A172 (cell line): ENCODE data around the gene C1QL4. TPM values are rescaled to one million over a fixed set of nuclear protein-coding genes. Genes with fewer than 3 reads are reported as not detected.

ENCODE experiments used
- total RNA-seq: library from RNA; depleted of rRNA; stranded (reverse); fragments of >200 nt; shearing (Covaris generic); gene quantifications from 2 replicates; pipeline ENCODE4 v1.2.3, GENCODE V29; 2014; rRNA removed

Gene C1QL4
- total RNA-seq, 1 experiment from 2014 or later: 2.3 TPM

Other genes with a start within 250 kb of the C1QL4 start
- not detected in 2 replicates for gene DHH, start 242.4 kb downstream of the C1QL4 start, total RNA-seq
- gene LMBR1L, start 226.3 kb downstream of the C1QL4 start, total RNA-seq: 16.4 and 21.4 TPM in 2 replicates
- gene TUBA1B, start 205.8 kb downstream of the C1QL4 start, total RNA-seq: 2,613 and 2,957 TPM in 2 replicates
- 884 and 1,296 TPM in 2 replicates for gene TUBA1A, start 148.1 kb downstream of the C1QL4 start, total RNA-seq
- 1,111 and 1,563 TPM in 2 replicates for gene TUBA1C, start 72.1 kb downstream of the C1QL4 start, total RNA-seq
- 4.6 and 6.9 TPM in 2 replicates for gene PRPH, start 42.0 kb downstream of the C1QL4 start, total RNA-seq
- gene TROAP, start 13.9 kb downstream of the C1QL4 start, total RNA-seq: 38.2 and 45.4 TPM in 2 replicates
- gene DNAJC22, start 9.7 kb upstream of the C1QL4 start, total RNA-seq: 12.6 and 13.1 TPM in 2 replicates
- gene SPATS2, start 30.3 kb upstream of the C1QL4 start, total RNA-seq: 23.8 and 30.6 TPM in 2 replicates
- 5.4 and 7.1 TPM in 2 replicates for gene KCNH3, start 201.8 kb upstream of the C1QL4 start, total RNA-seq
- gene MCRS1, start 231.0 kb upstream of the C1QL4 start, total RNA-seq: 66.5 and 79.5 TPM in 2 replicates